Activated CD8-positive, alpha-beta memory T cell treated with anti-CD3 and anti-CD28 coated beads, Interleukin-2, amount 10 ng/mL, durations not matched to agents 7 days and 5 days (primary cell): ENCODE results near the gene SNCB. TPM values are rescaled to one million over a fixed set of nuclear protein-coding genes. Genes with fewer than 3 reads are reported as not detected.
"Not testable (repeated sequence)": the region's sequence is repeated elsewhere in the genome, so short reads cannot be mapped to it uniquely, and the experiment has no call there.

ENCODE experiments used
- ATAC-seq: fragments of 150-1000 bp; cut with Tn5 transposase; one replicate; pipeline ENCODE4 v1.10.0; 2021; ENCODE audit warnings: moderate library complexity
- CTCF ChIA-PET: fragments of 350-600 bp; sonication (Branson Sonifier 250); formaldehyde crosslinking; loops from one replicate; lab custom pipeline; 2021; ENCODE audit warnings: antibody characterized with exemption; lab: Charles Lee
- DNase-seq: peaks from one replicate; pipeline ENCODE4 v3.0.0-alpha.2; 2020
- H3K27ac Mint-ChIP-seq: one replicate; pipeline ENCODE4 v1.8.0; 2021; ENCODE audit warnings: mild to moderate bottlenecking, mixed read lengths
- H3K27me3 Mint-ChIP-seq: one replicate; pipeline ENCODE4 v1.8.0; 2021; ENCODE audit warnings: mixed read lengths
- H3K36me3 Mint-ChIP-seq: one replicate; pipeline ENCODE4 v1.8.0; 2021; ENCODE audit warnings: mild to moderate bottlenecking, mixed read lengths
- H3K4me1 Mint-ChIP-seq: one replicate; pipeline ENCODE4 v1.8.0; 2021; ENCODE audit warnings: mixed read lengths
- H3K4me3 Mint-ChIP-seq: one replicate; pipeline ENCODE4 v1.8.0; 2021; ENCODE audit warnings: mild to moderate bottlenecking, moderate library complexity, mixed read lengths
- H3K9me3 Mint-ChIP-seq: one replicate; pipeline ENCODE4 v1.8.0; 2022; ENCODE audit warnings: low read depth, mixed read lengths
- total RNA-seq, 2 experiments: library from RNA; stranded (reverse); gene quantifications; one replicate each; pipeline ENCODE4 v1.2.3, GENCODE V29; 2021

The SNCB gene
- total RNA-seq, 2 experiments from 2014 or later, result not detected

GRCh38 chr5:176593273-176593869 lies 37.0 kb downstream of the SNCB start:
- H3K4me3 Mint-ChIP-seq, result no peak overlapping the region
- DNase-seq, result no peak
- no peak overlapping the region for H3K27ac Mint-ChIP-seq
- no peaks in the 10 kb centered on the region for H3K36me3 Mint-ChIP-seq
- no peaks in the 10 kb centered on the region for H3K9me3 Mint-ChIP-seq
- CTCF ChIA-PET, result no interaction called here
- H3K27me3 Mint-ChIP-seq, result peaks cover 3% of the 10 kb centered on the region
- H3K4me1 Mint-ChIP-seq, result peaks cover 7% of the 10 kb centered on the region
- no peak for ATAC-seq

GRCh38 chr5:176592573-176592972 lies 37.8 kb downstream of the SNCB start:
- Mint-ChIP-seq H3K4me1 (peaks cover 7% of the 10 kb centered on the region), H3K27me3 (no peaks in the 10 kb centered on the region), H3K4me3 (no peak overlapping the region), H3K27ac (no peak overlapping the region), H3K36me3 (no peaks in the 10 kb centered on the region), H3K9me3 (peaks cover 3% of the 10 kb centered on the region)
- CTCF ChIA-PET, result no interaction called here
- ATAC-seq, result no peak
- no peak for DNase-seq

GRCh38 chr5:176591667-176592066 lies 38.7 kb downstream of the SNCB start:
- H3K27me3 Mint-ChIP-seq, H3K4me3 Mint-ChIP-seq, H3K27ac Mint-ChIP-seq, H3K4me1 Mint-ChIP-seq, H3K36me3 Mint-ChIP-seq, H3K9me3 Mint-ChIP-seq, ATAC-seq, CTCF ChIA-PET, DNase-seq: not testable (repeated sequence)

- Mint-ChIP-seq H3K27me3 (no peaks in the 10 kb centered on the region), H3K36me3 (peaks cover 4% of the 10 kb centered on the region), H3K9me3 (peaks cover 7% of the 10 kb centered on the region), H3K4me1 (no peaks in the 10 kb centered on the region), H3K27ac (no peak overlapping the region), H3K4me3 (no peak overlapping the region)
- DNase-seq (no peak), ATAC-seq (no peak)
- CTCF ChIA-PET, result interaction anchor here (0.6 kb wide), 1 partner anchor 115 kb away, joined by 3 read pairs; no protein-coding TSS in a partner anchor
These were observed 40.2 kb downstream of the SNCB start for GRCh38 chr5:176590035-176590717.

GRCh38 chr5:176589039-176589769 lies 41.1 kb downstream of the SNCB start:
- Mint-ChIP-seq H3K27ac (no peak overlapping the region), H3K4me3 (no peak overlapping the region), H3K4me1 (no peaks in the 10 kb centered on the region), H3K9me3 (peaks cover 9% of the 10 kb centered on the region), H3K27me3 (no peaks in the 10 kb centered on the region), H3K36me3 (peaks cover 5% of the 10 kb centered on the region)
- CTCF ChIA-PET, result interaction anchor here (0.6 kb wide), 1 partner anchor 114 kb away, joined by 3 read pairs; no protein-coding TSS in a partner anchor
- no peak for ATAC-seq
- DNase-seq, result no peak

- Mint-ChIP-seq H3K36me3 (peaks cover 5% of the 10 kb centered on the region), H3K4me3 (no peak overlapping the region), H3K4me1 (no peaks in the 10 kb centered on the region), H3K27ac (no peak overlapping the region), H3K9me3 (peaks cover 9% of the 10 kb centered on the region), H3K27me3 (no peaks in the 10 kb centered on the region)
- ATAC-seq (no peak), DNase-seq (no peak)
- CTCF ChIA-PET, result no interaction called here
These were observed 42.0 kb downstream of the SNCB start for GRCh38 chr5:176588297-176588696.

GRCh38 chr5:176587398-176587797 lies 42.9 kb downstream of the SNCB start:
- Mint-ChIP-seq H3K4me1 (no peaks in the 10 kb centered on the region), H3K9me3 (peaks cover 9% of the 10 kb centered on the region), H3K27me3 (no peaks in the 10 kb centered on the region), H3K36me3 (peaks cover 5% of the 10 kb centered on the region), H3K4me3 (no peak overlapping the region), H3K27ac (no peak overlapping the region)
- DNase-seq, result no peak
- CTCF ChIA-PET, result interaction anchor here (0.6 to 1.6 kb wide), 3 partner anchors 12 to 171 kb away, joined by 3 read pairs; partner anchors contain the start of gene CLTB
- no peak for ATAC-seq

- Mint-ChIP-seq H3K36me3 (peaks cover 5% of the 10 kb centered on the region), H3K27ac (no peak overlapping the region), H3K4me3 (no peak overlapping the region), H3K9me3 (peaks cover 7% of the 10 kb centered on the region), H3K4me1 (peaks cover 1% of the 10 kb centered on the region), H3K27me3 (no peaks in the 10 kb centered on the region)
- ATAC-seq, result no peak
- no peak for DNase-seq
- CTCF ChIA-PET, result no interaction called here
These were observed 47.3 kb downstream of the SNCB start for GRCh38 chr5:176583076-176583475.

GRCh38 chr5:176581361-176581760 lies 49.0 kb downstream of the SNCB start:
- no peak for DNase-seq
- Mint-ChIP-seq H3K9me3 (peaks cover 6% of the 10 kb centered on the region), H3K4me3 (no peak overlapping the region), H3K27ac (no peak overlapping the region), H3K36me3 (peaks cover 5% of the 10 kb centered on the region), H3K27me3 (no peaks in the 10 kb centered on the region), H3K4me1 (peaks cover 1% of the 10 kb centered on the region)
- no peak for ATAC-seq
- CTCF ChIA-PET, result no interaction called here

GRCh38 chr5:176579323-176579722 lies 51.0 kb downstream of the SNCB start:
- no peaks in the 10 kb centered on the region for H3K27me3 Mint-ChIP-seq

GRCh38 chr5:176578391-176578808 lies 51.9 kb downstream of the SNCB start:
- peaks cover 7% of the 10 kb centered on the region for H3K4me1 Mint-ChIP-seq
- CTCF ChIA-PET, result interaction anchor here (1.4 to 1.7 kb wide), 4 partner anchors 8 to 190 kb away, joined by 4 to 11 read pairs (median 4); partner anchors contain the start of genes CLTB, HIGD2A and NOP16

More at GRCh38 chr5:176579323-176579722, 51.0 kb downstream of the SNCB start:
- H3K4me1 Mint-ChIP-seq, result peaks cover 2% of the 10 kb centered on the region
- CTCF ChIA-PET, result interaction anchor here (1.0 to 1.7 kb wide), 4 partner anchors 9 to 191 kb away, joined by 3 to 11 read pairs (median 4); partner anchors contain the start of genes CLTB, HIGD2A and NOP16
- no peak for ATAC-seq
- H3K4me3 Mint-ChIP-seq, result no peak overlapping the region
- no peak overlapping the region for H3K27ac Mint-ChIP-seq
- H3K9me3 Mint-ChIP-seq, result no peaks in the 10 kb centered on the region
- H3K36me3 Mint-ChIP-seq, result no peaks in the 10 kb centered on the region
- DNase-seq, result no peak

GRCh38 chr5:176577312-176578176 lies 52.8 kb downstream of the SNCB start:
- H3K4me3 Mint-ChIP-seq, result no peak overlapping the region

More at GRCh38 chr5:176578391-176578808, 51.9 kb downstream of the SNCB start:
- Mint-ChIP-seq H3K36me3 (no peaks in the 10 kb centered on the region), H3K9me3 (no peaks in the 10 kb centered on the region), H3K27ac (no peak overlapping the region), H3K27me3 (no peaks in the 10 kb centered on the region), H3K4me3 (no peak overlapping the region)
- ATAC-seq, result peak; percentile 65
- peak; percentile 62 for DNase-seq

More at GRCh38 chr5:176577312-176578176, 52.8 kb downstream of the SNCB start:
- CTCF ChIA-PET, result interaction anchor here (1.4 to 1.7 kb wide), 3 partner anchors 20 to 190 kb away, joined by 4 to 11 read pairs (median 4); partner anchors contain the start of genes CLTB, HIGD2A and NOP16
- Mint-ChIP-seq H3K36me3 (no peaks in the 10 kb centered on the region), H3K27me3 (peaks cover 3% of the 10 kb centered on the region), H3K9me3 (no peaks in the 10 kb centered on the region), H3K4me1 (peaks cover 7% of the 10 kb centered on the region), H3K27ac (no peak overlapping the region)
- DNase-seq (no peak), ATAC-seq (no peak)
